SW480 (cell line): ENCODE data around the gene WDR82.
"Not testable (repeated sequence)": the region's sequence is repeated elsewhere in the genome, so short reads cannot be mapped to it uniquely, and the experiment has no call there.

Source experiments
- DNase-seq: peaks from one replicate; pipeline ENCODE4 v3.0.0-alpha.2; 2016; ENCODE audit warnings: low spot score

WDR82 gene

DNA sequence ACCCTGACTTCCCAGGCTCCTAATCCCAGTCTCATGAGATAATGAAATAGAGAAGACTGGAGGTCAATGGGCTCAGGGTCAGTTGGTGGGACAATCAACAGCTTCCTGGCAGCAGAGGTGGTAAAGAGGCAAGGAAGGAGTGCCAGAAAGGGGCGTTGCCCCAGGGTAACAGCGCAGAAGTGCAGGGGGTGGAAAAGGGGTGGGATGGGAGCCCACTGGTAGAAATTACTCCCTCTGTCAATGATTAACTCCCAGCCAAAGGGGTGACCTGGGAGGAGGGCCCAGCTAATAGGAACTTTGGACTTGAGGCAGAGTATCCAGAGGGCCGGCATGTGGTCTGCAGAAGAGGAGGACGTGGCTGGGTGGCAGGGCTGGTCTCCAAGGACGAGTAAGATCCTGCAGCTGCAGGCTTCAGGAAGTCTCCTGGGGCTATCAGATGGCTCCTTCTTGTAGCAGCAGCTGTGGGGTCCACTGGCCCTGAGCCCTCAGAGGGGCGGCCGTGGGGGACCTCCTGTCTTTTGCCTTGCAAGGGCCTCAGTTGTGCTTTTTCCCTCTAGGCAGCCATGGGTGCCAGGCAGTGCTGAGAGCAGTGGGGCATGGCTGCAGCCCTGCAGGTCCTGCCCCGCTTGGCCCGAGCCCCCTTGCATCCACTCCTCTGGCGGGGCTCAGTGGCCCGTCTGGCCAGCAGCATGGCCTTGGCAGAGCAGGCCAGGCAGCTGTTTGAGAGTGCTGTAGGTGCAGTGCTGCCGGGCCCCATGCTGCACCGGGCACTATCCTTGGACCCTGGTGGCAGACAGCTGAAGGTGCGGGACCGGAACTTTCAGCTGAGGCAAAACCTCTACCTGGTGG lies 11.5 kb upstream of the WDR82 start:
- DNase-seq: peak; percentile 83

DNA sequence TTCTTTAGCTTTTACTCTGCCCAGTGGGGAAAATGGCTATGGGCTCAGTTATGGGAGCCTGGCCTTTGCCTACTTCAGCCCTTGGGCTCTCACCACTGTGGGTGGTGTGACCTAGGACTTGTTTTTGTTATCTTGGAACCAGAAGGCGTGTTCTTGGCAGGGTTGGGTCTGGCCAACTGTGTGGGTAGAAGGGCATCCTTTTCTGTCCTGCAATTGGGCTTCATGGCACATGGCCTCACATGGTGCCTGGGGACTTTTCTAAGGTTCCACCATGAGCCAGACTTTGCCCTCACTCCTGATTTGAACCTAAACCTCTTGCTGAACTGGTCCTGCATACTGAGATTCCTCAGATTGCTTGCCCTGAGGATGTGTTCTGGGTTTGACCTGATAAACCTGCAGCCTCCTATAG lies 10.9 kb upstream of the WDR82 start:
- no peak for DNase-seq

DNA sequence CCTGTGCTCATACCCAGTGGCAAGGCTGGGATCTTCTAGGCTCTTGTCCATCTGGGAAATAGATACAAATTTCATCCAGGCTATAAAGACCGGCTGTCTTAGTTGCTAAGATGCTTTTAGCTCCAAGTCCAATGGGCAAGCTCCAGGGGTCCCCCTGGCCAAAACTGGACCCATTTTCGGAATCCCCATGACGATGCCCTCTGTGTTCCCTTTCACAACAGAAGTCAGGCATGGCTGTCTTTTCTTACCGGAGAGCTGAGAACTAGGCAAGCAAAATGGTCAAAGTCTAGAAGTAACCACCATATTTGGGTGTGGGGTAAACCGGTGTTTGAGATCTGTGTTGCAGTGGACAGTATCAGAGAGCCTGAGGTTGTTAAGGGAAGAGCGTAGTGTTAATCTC lies 10.2 kb upstream of the WDR82 start:
- no peak for DNase-seq

DNA sequence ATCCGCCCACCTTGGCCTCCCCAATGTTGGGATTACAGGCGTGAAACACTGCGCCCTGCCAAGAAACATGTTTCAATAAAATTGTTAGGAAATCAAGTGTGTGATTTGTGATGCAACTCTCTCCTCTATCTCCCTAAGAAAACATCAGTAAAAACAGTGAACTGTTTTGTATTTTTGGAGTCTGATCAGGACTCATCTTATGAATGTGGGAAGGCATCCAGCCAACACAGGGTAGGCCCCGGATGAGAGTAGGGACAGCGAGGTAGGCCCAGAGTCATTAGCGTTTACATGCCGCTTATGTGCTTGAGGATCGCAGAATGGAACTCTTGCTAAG lies 8.3 kb upstream of the WDR82 start:
- no peak for DNase-seq

DNA sequence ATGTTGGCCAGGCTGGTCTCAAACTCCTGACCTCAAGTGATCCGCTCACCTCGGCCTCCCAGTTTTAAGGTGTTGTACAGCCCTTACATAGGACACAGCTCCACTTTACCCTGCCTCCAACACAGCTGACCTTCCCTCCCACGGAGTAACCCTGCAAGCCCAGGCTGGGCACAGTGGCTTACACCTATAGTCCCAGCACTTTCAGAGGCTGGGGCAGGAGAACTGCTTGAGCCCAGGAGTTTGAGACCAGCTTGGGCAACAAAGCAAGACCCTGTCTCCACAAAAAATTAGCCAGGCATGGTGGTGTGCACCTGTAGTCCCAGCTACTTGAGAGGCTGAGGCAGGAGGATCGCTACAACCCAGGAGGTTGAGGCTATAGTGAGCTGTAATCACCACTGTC lies 5.6 kb upstream of the WDR82 start:
- not testable (repeated sequence) for DNase-seq

DNA sequence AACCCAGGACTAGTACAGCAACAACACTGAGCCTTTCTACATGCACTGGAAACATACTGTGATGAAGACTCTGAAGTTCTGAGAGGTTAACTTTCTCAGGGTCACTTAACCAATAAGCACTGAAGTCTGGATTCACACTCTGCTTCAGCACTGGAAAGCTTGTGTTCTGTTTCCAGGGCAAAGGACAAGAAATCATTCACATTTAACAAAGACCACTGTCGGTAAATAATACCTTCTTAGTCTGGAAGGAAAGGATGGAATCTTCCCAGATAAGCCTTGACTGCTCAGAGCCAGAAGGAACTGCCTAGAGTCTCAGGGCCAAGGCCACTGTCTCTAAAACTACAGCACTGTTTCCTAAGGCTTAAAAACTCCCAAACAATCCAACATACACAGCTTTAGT lies 4.9 kb upstream of the WDR82 start:
- no peak for DNase-seq

DNA sequence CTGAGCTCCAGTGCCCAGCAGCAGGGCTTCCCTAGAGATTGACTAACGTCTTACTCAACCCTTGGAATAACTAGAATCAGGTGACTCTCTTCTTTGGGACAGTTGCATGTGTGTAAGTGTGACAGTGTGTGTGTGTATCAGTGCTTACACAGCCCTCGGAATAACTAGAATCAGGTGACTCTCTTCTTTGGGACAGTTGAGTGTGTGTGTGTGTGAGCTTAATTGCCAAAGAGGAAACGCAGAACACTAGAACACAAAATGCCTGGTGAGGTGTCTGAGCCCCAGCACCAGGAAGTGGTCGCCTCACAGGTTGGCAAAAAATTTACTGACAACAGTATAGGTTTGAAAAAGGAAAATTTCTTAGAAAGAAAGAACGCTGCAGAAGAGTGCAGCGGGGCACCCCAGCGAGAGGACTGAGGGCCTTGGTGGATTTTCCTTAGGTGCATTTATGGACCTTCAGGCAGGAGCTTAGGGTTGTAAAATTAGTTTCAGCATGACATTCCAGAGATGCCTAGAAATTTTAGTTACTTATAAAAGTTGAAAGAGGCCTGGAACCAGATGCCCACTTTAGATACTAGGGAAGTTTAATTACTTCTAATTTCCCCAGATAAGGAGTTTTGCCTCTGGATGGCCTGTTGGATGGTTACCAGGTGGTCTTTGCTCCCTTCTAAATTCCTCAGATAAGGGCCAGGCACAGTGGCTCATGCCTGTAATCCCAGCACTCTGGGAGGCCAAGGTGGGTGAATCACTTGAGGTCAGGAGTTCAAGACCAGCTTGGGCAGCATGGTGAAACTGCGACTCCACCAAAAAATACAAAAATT lies 3.7 kb upstream of the WDR82 start:
- DNase-seq: no peak

DNA sequence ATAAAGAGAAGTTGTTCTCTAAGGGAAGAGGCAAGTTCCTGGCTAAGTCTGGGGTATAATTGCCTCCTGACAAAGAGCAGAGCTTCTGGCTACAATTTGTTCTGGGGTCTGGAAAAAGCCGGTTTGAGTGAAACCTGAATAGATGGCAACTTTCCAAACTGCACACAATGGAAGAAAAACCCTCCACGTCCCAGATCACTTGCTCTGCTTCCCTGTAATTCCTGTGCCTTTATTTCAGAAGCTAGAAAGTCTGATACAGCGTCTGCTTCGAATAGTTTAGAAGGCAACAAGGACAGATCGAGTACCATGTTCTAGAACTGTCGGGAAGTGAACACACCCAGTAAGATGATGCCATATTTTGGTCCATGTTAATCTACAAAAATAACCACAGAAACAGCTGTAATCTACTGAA lies 1.6 kb upstream of the WDR82 start:
- DNase-seq: no peak

DNA sequence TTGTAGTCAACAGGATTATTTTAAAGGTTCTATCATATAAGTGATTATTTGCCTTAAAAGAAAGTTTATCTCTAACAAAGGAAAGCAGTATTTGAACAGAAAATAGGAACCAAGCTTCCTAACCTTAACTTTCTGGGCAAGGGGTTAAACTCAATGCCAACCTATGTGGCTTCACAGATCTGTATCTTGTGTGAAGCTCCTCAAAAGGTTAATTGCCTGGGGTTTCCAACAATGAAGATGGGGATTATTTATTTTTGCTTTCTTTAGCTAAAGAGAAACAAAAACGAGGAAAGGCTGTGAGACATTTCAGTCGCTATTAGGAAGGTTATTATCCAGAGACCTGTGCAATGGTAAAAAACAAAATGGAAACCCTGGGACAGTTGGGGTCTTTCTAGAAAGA lies 1.1 kb upstream of the WDR82 start:
- no peak for DNase-seq

DNA sequence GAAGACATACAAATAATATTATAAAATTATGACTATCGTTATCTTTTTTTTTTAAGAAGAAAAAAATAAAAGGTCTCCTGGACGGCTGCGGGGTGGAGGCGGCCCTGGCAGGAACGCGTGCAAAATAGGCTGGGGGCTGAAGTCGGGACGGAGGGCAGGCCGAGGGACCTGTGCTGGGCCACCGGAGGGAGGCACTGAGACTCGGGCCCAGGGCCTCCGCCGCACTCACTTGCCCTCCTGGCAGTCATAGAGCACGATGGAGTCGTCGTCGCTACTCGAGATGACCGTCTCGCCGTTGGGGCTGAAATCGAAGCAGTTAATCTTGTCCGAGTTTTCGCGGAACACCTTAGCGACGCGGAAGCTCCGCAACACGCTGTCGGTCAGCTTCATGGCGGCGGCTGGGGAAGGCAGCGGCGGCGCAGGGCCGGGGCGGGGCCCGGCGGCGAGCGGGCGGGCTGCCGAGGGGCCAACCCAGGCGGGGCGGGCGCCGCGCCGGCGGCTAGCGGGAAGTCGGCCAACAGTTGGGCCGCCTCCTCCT lies 408 bp downstream of the WDR82 start:
- DNase-seq: peak; percentile 70

DNA sequence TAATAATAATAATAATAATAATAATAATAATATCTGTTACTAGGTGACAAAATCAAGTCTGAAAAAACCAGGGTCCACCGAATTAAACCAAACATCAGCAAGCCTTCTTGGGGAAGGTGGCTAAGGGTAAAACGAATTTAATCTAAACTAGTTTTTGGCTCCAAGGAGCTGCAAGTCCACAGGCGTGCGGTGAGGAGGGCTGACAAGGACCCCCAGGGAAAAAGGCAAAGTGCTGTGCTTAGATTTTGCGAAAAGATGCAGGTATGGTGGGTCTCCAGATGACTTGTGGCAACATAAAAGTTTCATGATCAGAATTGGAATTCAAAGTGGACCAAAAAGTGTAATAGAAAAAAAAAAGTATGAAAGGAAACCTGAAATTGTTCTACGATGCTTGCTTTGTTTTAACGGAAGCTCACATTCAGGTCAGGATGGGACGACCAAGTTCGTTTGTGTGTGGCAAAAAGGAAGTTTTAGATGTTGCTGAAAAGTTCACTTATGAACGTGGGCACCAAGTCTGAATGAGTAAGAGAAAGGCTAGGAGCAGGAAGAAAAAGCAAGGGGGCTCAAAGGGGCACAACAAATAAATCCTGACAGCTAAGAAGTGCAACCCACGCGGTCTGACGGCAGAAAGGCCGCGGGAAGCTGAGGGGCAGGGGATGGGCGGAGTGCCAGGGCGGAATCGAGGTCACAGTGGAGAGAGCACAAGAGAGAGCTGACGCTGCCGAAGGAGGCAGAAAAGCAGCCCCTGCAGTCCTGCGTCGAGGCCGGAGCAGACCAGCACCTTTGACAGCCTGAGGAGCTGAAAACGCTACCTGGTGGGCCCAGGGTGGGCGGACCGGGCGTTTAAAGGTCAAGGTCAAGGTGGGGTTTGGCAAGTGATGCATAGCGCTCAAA lies 1.1 kb downstream of the WDR82 start:
- peak; percentile 58 for DNase-seq

DNA sequence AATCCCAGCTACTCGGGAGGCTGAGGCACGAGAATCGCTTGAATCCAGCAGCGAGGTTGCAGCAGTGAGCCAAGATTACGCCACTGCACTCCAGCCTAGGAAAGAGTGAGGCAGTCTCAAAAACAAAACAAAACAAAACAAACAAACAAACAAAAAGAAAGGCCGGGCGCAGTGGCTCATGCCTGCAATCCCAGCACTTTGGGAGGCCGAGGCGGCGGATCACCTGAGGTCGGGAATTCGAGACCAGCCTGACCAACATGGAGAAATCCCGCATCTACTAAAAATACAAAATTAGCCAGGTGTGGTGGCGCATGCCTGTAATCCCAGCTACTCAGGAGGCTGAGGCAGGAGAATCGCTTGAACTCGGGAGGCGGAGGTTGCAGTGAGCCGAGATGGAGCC lies 3.7 kb downstream of the WDR82 start:
- not testable (repeated sequence) for DNase-seq

DNA sequence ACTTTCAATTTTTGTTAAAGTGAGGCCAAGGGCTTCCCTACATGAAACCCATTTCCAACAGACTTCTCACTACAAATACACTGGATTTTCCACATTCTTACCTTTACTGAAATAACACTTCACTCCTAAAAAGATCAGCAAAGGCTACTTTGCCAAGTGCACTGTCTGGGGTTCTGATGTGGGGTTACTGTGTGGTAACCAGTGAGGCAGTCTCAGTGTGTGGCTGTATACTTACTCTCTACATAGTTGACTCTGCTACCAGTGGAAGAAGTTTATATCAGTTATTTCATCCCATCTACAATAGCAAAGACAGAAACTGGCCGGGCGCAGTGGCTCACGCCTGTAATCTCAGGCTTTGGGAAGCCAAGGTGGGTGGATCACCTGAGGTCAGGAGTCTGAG lies 5.6 kb downstream of the WDR82 start:
- DNase-seq: no peak

DNA sequence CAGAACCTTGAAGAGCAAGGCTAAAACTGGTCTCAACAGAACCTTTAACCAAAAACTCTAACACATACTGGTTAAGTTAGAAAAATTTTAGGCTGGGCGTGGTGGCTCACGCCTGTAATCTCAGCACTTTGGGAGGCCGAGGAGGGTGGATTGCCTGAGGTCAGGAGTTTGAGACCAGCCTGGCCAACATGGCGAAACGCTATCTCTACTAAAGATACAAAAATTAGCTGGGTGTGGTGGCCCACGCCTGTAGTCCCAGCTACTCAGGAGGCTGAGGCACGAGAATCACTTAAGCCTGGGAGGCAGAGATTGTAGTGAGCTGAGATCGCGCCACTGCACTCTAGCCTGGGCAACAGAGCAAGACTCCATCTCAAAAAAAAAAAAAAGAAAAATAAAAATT lies 6.3 kb downstream of the WDR82 start:
- not testable (repeated sequence) for DNase-seq

DNA sequence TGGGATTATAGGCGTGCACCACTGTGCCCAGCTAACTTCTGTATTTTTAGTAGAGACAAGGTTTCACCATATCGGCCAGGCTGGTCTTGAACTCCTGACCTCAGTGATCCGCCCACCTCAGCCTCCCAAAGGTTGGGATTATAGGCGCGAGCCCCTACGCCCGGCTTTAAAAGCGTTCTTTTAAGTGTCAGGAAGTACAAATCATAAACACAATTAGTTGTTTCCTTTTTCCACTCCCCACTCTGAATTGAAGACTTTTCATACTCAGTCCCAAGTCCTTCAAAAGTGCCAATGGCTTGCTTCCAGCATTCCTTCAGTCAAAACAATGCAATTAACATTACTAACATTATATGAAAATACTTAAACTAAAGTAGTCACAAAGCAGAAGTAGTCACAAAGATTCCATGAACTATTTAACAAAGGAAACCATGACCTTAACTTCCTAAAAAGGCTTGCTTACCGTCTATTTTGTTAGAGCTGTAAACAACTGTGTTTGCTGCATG lies 8.1 kb downstream of the WDR82 start:
- no peak for DNase-seq

DNA sequence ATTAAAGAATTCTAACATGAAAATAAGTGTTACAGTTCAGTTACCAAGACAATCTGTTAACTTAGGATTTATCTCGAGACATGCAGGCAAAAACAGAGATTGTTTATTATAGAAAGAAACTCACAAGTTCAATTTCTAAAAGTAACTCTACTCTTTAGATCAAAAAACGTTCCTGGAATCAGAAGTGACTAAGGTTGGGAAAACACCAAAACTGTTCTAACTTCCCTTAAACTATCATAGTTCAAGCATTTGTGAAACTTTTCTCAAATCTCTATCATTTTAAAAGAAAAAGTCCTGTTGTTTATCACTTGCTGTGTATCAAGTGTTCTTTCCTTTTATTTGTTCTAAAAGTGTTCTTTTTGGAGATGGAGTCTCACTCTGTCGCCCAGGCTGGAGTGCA lies 8.7 kb downstream of the WDR82 start:
- DNase-seq: no peak

DNA sequence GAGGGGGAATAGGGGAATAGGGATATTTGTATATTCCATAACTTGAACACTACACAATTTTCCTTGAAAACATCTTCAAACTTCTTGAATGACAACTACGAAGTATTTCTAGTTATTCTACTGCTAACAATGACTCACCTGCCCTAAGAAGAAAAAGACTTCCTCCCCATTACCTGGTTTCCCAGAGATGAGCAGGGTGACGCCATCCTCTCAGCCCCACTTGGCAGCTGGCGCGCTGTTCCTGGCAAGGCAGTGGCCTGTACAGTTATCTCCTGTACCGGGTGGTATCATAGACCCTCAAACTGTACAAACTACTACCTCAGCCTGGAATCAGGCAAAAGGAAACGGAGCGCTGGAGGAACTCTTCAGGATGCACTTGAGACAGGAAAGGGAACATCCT lies 10.4 kb downstream of the WDR82 start:
- DNase-seq: no peak

DNA sequence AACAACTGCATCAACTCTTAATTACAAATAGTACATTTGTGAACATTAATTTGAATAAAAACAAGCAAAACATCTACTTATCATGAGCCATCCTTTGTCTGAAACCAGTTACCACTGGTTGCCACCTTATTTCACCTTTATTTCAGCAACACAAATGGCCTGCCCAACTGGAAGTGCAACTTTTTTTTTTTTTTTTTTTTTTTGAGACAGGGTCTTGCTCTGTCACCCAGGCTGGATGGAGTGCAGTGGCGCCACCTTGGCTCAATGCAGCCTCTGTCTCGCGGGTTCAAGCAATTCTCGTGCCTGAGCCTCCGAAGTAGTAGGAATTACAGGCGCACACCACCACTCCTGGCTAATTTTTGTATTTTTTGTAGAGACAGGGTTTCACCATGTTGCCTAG lies 13.1 kb downstream of the WDR82 start:
- no peak for DNase-seq

DNA sequence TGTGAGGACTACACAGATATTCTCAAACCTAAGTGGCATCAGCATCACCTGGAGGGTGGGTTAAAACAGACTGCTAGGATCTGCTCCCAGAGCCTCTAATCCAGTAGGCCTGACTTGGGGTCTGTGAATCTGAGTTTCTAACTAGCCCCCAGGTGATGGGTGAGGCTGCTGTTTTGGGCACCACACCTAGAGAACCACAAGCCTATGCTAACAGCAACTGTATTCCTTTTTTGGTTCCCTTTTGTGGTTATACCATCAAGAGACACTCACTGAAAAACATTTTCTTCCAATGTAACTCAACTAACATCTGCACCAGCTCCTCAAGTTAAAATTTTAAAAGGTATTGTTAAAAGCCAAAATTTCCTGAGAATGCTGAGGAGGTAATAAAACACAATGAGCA lies 16.0 kb downstream of the WDR82 start:
- DNase-seq: no peak

DNA sequence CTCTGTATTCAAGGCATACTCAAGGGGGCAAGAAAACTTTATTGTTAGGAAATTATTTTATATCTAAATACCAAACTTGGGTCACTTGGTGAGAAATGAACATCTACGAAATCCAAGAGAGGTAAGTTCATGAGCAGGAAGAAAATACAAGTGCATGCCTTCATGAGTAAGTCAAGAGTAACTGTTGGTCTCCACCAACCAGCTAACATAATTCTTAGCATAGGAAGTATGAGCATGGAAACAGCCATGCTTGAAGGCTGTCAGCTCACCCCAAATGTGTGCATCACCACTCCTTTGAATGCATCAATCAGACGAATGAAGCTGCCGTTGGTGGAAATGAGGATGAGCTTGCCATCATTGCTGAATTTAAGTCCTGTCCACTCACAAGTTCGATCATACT lies 19.0 kb downstream of the WDR82 start:
- DNase-seq: no peak

DNA sequence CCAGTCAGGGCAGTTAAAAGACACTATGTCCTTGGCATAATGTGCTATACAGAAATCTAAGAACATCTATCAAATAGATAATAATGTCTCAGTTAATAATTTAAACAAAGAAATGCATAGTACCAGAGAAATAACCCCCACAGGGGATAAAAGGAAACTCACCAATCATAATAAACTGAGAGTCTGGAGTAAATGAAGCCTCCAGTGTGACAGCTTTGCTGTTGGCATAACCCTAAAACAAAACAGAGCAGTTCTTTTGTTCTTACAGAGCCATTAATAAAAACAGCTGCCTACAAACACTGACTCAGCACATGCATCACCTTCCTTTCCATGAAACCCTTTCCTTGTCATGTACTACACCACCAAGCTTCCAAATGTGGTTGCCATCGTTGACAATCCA lies 19.4 kb downstream of the WDR82 start:
- no peak for DNase-seq

DNA sequence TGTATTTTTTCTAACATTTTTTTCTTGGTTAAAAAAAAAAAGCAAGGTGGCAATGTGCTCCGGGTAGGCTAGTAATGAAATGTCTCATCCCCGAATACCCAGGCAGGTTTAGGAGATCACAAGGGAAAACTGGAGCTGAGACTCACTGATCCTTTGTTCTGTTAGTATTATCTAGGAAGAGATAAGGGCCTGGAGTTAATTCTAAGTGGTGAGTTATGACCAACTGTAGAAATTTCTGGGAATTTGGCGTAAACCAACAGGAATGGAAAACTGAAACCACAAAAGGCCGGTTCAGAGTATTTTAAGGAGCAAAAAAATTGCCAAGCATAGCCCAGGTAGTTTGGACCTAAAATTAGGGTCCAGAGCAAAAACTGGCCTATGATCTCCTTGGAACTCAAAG lies 20.5 kb downstream of the WDR82 start:
- DNase-seq: no peak
